Measurements from ENCODE around the gene SPEN.

SPEN gene

DNA sequence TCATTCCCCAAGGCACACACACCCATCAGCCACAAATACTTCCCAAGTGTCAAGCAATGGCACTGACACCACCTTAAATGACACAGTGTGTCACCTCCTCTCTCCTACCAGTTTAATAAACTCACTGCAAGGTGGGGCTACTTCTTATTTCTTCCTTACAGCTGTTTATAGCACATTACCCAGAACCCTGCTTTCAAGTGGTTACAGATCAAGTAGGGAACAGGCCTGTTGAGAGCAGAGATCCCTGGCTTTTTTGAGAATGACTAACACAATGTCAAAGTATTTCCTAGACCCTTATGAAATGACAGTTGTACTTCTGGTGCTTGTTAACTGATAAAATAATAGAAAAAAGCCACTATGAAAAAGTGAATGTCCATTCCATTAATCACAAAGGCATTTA, 108.6 kb downstream of the SPEN start:
- Histone ChIP-seq H3K9ac (ENCODE audit: low read depth, low read length) (no peak overlapping the region), H3K4me1 (ENCODE audit: insufficient read depth, low read length) (peaks cover 22% of the 10 kb centered on the region), H3K27ac (ENCODE audit: low read length) (no peak overlapping the region), H3K4me3 (ENCODE audit: low read length) (no peak overlapping the region), H3K36me3 (ENCODE audit: insufficient read depth, low read depth, low read length) (no peaks in the 10 kb centered on the region), H3K27me3 (ENCODE audit: insufficient read depth, low read length) (peaks cover 14% of the 10 kb centered on the region; the same call in 1 of the 2 replicates), H3K9me3 (ENCODE audit: insufficient read depth, low read depth, low read length) (no peaks in the 10 kb centered on the region)

DNA sequence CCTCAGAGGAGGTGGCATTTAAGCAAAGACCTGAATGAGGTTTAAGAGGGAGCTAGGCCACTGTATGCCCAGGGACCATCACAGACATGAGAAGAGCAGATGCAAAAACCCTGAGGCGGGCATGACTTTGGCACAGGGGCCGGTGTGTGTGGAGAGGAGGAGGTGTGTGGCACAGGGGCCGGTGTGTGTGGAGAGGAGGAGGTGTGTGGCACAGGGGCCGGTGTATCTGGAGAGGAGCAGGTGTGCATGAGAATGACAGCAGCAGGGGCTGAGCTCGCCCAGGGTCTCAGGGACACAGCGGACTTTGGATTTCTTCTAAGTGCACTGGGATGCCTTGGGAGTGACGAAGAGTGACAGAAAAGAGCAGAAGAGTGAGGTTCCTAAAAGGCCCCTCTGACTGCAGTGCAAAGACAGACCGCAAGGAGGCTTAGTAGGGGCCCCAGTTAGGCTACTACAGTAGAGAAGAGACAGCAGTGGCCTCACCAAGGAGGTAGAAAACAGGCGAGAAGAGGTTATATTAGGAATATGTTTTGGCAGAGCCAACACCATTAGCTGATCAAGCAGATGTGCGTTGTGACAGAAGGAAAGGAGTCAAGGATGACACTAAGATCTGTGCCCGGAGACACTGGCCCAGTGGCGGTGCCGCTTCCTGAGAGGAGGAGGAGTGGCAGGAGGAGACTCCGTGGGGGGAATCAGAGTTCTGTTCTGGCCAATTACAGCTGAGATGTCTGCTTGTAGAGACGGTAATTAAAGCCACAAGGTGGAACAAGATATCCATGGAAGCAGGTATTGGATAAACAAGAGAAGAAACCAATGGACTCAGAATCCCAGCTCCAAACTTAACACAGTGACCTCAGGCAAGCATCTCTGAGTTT, 110.0 kb downstream of the SPEN start:
- H3K27ac ChIP-seq (ENCODE audit: low read length) = no peak overlapping the region
- no peaks in the 10 kb centered on the region for H3K9me3 ChIP-seq (ENCODE audit: insufficient read depth, low read depth, low read length)
- H3K27me3 ChIP-seq (ENCODE audit: insufficient read depth, low read length) = peaks cover 18% of the 10 kb centered on the region
- H3K4me3 ChIP-seq (ENCODE audit: low read length) = no peak overlapping the region
- no peaks in the 10 kb centered on the region for H3K36me3 ChIP-seq (ENCODE audit: insufficient read depth, low read depth, low read length)
- no peak overlapping the region for H3K9ac ChIP-seq (ENCODE audit: low read depth, low read length)
- H3K4me1 ChIP-seq (ENCODE audit: insufficient read depth, low read length) = peaks cover 26% of the 10 kb centered on the region

DNA sequence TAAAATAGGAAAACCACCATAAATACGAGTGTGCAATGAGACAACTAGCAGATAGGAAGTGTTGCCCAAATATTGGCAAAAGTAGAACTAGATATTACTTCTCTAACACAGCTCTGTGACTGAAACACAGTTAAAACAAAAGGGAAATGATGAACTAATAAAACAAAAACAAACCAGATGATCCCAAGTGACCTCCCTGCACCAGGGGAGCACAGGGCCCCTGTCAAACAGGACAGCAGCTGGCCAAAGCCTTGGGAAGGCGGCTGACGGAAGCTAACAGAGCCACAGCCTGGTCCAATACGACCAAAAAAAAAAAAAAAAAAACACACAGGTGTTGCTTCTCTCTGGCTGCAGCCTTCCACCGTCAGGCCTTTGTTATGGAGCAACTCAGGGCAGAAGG, 110.6 kb downstream of the SPEN start:
- Histone ChIP-seq H3K4me1 (ENCODE audit: insufficient read depth, low read length) (peaks cover 26% of the 10 kb centered on the region), H3K27ac (ENCODE audit: low read length) (no peak overlapping the region)

DNA sequence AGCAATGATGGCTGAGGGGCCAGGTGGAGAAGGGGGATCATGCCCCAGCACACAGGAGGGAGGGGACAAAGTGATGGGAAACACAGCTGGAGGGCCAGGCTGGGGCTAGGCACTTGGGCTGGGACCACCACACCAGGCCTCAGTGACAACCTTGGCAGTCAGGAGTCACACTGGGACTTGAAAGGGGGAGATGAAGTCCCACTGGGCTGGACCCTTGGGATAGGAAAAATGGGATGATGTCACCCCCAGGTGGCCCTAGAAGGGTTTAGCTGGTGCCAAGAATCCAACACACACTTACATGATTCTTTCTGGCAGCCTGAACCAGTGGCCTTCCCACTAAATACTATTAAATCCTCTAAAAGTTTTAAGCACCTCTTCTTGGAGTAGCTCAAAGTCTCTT, 111.3 kb downstream of the SPEN start:
- H3K27ac ChIP-seq (ENCODE audit: low read length) = no peak overlapping the region
- no peaks in the 10 kb centered on the region for H3K36me3 ChIP-seq (ENCODE audit: insufficient read depth, low read depth, low read length)
- peaks cover 22% of the 10 kb centered on the region for H3K27me3 ChIP-seq (ENCODE audit: insufficient read depth, low read length)
- no peak overlapping the region for H3K4me3 ChIP-seq (ENCODE audit: low read length)
- H3K9ac ChIP-seq (ENCODE audit: low read depth, low read length) = no peak overlapping the region
- no peaks in the 10 kb centered on the region for H3K9me3 ChIP-seq (ENCODE audit: insufficient read depth, low read depth, low read length)
- H3K4me1 ChIP-seq (ENCODE audit: insufficient read depth, low read length) = peaks cover 23% of the 10 kb centered on the region

More for the DNA sequence above, 110.6 kb downstream of the SPEN start:
- no peak overlapping the region for H3K9ac ChIP-seq (ENCODE audit: low read depth, low read length)
- H3K4me3 ChIP-seq (ENCODE audit: low read length) = no peak overlapping the region
- H3K27me3 ChIP-seq (ENCODE audit: insufficient read depth, low read length) = peaks cover 22% of the 10 kb centered on the region
- H3K9me3 ChIP-seq (ENCODE audit: insufficient read depth, low read depth, low read length) = no peaks in the 10 kb centered on the region
- no peaks in the 10 kb centered on the region for H3K36me3 ChIP-seq (ENCODE audit: insufficient read depth, low read depth, low read length)

DNA sequence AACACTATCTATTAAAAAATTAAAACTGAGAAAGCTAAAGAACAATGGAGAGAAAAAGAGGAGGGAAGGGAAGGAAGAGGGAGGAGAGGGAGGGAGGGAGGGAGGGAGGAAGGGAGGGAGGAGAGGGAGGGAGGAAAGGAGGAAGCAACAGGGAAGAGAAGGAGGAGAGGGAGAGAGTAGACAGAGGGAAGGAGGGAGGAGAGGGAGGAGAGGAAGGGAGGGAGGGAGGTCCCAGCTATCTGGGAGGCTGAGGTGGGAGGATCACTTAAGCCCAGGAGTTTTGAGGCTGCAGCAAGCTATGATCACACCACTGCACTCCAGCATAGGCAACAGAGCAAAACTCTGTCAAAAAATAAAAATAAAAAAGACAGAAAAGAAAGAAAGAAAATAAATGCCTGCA, 111.9 kb downstream of the SPEN start:
- Histone ChIP-seq H3K4me1 (ENCODE audit: insufficient read depth, low read length) (peaks cover 18% of the 10 kb centered on the region), H3K36me3 (ENCODE audit: insufficient read depth, low read depth, low read length) (no peaks in the 10 kb centered on the region), H3K9me3 (ENCODE audit: insufficient read depth, low read depth, low read length) (no peaks in the 10 kb centered on the region), H3K9ac (ENCODE audit: low read depth, low read length) (no peak overlapping the region), H3K4me3 (ENCODE audit: low read length) (no peak overlapping the region), H3K27ac (ENCODE audit: low read length) (no peak overlapping the region), H3K27me3 (ENCODE audit: insufficient read depth, low read length) (peaks cover 22% of the 10 kb centered on the region)

DNA sequence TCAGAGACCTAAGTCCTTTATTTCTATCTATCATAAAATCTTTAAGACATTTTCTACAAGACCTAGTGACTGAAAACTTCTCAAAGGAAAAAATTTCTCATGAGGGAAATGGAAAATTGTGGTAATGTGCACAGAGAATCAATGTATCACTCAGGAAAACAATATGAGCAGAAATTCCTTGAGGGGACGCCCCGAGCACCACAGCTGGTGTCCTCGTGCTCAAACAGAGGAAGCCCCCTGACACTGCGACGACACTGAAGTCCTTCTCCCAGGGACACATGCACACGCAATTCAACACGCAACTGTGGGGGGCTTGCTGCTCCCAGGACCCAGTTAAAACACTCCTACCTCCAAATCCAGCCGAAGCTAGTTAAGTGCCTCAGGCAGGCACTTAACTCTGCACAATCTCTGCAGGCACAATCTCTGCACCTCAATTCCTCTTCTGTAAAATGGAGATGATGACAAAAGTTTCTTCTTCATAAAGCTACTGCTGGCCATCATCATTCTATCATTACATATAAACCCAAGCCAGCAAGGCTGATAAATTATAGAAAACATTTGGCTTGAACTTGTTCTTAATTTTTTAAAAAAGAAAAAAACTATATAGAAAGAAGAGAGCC, 112.4 kb downstream of the SPEN start:
- no peaks in the 10 kb centered on the region for H3K9me3 ChIP-seq (ENCODE audit: insufficient read depth, low read depth, low read length)
- H3K9ac ChIP-seq (ENCODE audit: low read depth, low read length) = no peak overlapping the region
- no peak overlapping the region for H3K4me3 ChIP-seq (ENCODE audit: low read length)
- no peak overlapping the region for H3K27ac ChIP-seq (ENCODE audit: low read length)
- peaks cover 18% of the 10 kb centered on the region for H3K4me1 ChIP-seq (ENCODE audit: insufficient read depth, low read length)
- H3K36me3 ChIP-seq (ENCODE audit: insufficient read depth, low read depth, low read length) = no peaks in the 10 kb centered on the region
- peaks cover 22% of the 10 kb centered on the region for H3K27me3 ChIP-seq (ENCODE audit: insufficient read depth, low read length)

DNA sequence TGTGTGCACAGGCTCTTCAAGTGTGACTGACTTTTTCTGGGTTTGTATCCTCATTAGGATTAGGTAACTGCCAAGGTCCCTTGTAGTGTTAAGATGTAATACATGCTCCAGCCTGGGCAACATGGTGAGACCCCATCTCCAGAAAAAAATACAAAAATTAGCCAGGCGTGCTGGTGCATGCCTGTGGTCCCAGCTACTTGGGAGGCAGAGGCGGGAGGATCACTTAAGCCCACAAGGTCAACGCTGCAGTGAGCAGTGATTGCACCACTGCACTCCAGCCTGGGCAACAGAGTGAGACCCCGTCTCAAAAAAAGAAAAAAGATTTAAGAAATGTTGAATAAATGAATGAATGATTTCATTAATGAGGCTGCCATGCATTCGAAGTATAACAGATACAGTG, 113.3 kb downstream of the SPEN start:
- Histone ChIP-seq H3K27me3 (ENCODE audit: insufficient read depth, low read length) (peaks cover 22% of the 10 kb centered on the region), H3K9me3 (ENCODE audit: insufficient read depth, low read depth, low read length) (no peaks in the 10 kb centered on the region), H3K4me3 (ENCODE audit: low read length) (no peak overlapping the region), H3K27ac (ENCODE audit: low read length) (no peak overlapping the region), H3K36me3 (ENCODE audit: insufficient read depth, low read depth, low read length) (0 out of 2 replicates have a peak, but pooled peaks cover 3% of the 10 kb centered on the region), H3K4me1 (ENCODE audit: insufficient read depth, low read length) (peaks cover 18% of the 10 kb centered on the region), H3K9ac (ENCODE audit: low read depth, low read length) (no peak overlapping the region)

DNA sequence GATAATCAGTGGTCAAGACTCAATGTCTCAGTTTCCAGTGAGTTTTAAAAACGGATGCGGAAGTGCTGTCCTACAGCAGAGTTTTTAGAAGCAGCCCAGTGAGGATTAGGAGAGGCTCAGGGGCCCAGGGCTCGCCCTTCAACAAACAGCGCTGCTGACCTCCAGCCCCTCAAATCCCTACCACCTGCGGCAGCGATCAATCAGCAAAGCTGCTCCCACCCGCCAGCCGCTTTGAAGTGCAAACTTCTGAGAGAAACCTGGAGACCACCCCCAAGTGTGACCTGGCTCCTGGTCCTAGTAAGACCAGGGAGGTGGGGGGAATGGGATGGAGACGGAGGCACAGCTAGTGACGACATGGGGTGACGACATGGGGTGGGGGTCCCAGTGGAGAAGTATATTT, 114.0 kb downstream of the SPEN start:
- peaks cover 22% of the 10 kb centered on the region for H3K27me3 ChIP-seq (ENCODE audit: insufficient read depth, low read length)
- no peaks in the 10 kb centered on the region for H3K9me3 ChIP-seq (ENCODE audit: insufficient read depth, low read depth, low read length)
- 0 out of 2 replicates have a peak, but pooled peaks cover 3% of the 10 kb centered on the region for H3K36me3 ChIP-seq (ENCODE audit: insufficient read depth, low read depth, low read length)
- H3K27ac ChIP-seq (ENCODE audit: low read length) = no peak overlapping the region
- H3K4me3 ChIP-seq (ENCODE audit: low read length) = no peak overlapping the region
- H3K4me1 ChIP-seq (ENCODE audit: insufficient read depth, low read length) = peaks cover 18% of the 10 kb centered on the region
- no peak overlapping the region for H3K9ac ChIP-seq (ENCODE audit: low read depth, low read length)

DNA sequence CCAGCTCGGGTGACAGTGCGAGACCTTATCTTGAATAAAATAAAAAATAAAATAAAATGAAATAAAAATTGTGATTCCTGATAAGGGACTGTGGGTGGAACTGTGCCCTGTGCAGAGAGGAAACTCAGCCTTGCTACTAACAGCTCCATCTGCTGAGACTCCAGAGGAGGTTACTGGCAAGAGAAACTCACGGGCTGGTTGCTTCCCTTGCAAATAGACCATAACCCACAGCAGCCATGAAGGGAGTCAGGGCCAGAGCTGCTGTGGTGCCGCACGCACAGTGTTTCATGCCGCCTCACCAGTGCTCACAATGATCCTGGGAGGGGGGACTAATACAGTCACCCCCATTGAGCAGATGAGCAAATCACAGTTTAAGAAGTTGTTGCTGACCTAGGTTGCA, 114.7 kb downstream of the SPEN start:
- H3K4me3 ChIP-seq (ENCODE audit: low read length) = no peak overlapping the region
- no peak overlapping the region for H3K9ac ChIP-seq (ENCODE audit: low read depth, low read length)
- peaks cover 18% of the 10 kb centered on the region for H3K4me1 ChIP-seq (ENCODE audit: insufficient read depth, low read length)
- peaks cover 22% of the 10 kb centered on the region for H3K27me3 ChIP-seq (ENCODE audit: insufficient read depth, low read length)
- H3K36me3 ChIP-seq (ENCODE audit: insufficient read depth, low read depth, low read length) = 0 out of 2 replicates have a peak, but pooled peaks cover 3% of the 10 kb centered on the region
- no peak overlapping the region for H3K27ac ChIP-seq (ENCODE audit: low read length)
- no peaks in the 10 kb centered on the region for H3K9me3 ChIP-seq (ENCODE audit: insufficient read depth, low read depth, low read length)

DNA sequence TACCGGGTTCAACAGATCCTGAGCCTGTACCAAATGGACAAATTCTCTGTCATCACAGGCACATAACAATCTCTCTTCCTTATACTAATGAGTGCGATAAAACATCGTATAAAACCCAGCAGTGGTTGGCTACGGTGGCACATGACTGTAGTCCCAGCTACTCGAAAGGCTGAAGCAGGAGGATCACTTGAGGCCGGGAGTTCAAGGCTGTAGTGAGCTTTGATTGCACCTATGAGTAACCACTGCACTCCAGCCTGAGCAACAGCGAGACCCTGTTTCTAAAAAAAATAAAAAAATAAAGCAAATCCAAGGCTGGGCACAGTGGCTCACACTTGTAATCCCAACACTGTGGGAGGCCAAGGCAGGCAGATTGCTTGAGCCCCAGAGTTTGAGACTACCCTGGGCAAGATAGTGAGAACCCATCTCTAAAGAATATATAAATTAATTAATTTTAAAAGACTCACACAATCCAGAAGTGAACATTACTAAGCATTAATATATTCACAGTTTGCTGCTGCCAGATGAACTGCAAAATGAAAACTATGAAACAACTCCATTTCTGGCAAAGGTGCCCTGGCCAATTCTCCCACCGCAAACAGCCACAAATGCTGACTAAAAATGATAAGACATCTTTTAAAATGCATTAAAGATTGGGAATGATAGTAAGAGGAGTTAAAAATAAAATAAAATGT, 115.3 kb downstream of the SPEN start:
- peaks cover 16% of the 10 kb centered on the region for H3K4me1 ChIP-seq (ENCODE audit: insufficient read depth, low read length)
- H3K9ac ChIP-seq (ENCODE audit: low read depth, low read length) = no peak overlapping the region
- H3K4me3 ChIP-seq (ENCODE audit: low read length) = no peak overlapping the region
- H3K36me3 ChIP-seq (ENCODE audit: insufficient read depth, low read depth, low read length) = 0 out of 2 replicates have a peak, but pooled peaks cover 3% of the 10 kb centered on the region
- peaks cover 22% of the 10 kb centered on the region for H3K27me3 ChIP-seq (ENCODE audit: insufficient read depth, low read length)
- H3K27ac ChIP-seq (ENCODE audit: low read length) = no peak overlapping the region
- no peaks in the 10 kb centered on the region for H3K9me3 ChIP-seq (ENCODE audit: insufficient read depth, low read depth, low read length)

DNA sequence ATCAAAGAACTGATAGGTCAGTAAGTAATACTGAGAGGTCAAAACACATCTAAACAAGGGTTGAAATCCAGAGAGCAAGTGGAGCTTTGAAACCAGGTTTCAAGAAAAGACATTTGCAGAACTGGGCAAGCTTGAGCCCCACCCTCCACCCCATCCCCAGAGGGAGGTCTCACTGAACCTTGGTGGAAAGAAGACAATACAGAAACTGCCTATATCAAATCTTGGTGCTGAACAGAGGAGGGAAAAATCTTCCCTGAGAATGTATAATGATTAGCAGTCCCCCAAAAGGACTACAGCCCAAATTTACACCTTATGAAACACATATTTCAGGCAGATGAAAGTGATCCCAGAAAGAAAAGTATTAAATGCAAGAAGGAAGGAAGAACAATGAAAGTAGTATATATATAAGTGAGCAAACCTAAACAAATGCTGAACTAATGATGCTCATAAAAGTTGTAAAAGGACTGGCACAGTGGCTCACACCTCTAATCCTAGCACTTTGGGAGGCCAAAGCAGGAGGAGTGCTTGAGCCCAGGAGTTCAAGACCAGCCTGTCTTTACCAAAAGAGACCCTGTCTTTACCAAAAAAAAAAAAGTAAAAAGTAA, 116.0 kb downstream of the SPEN start:
- no peak overlapping the region for H3K27ac ChIP-seq (ENCODE audit: low read length)
- no peak overlapping the region for H3K4me3 ChIP-seq (ENCODE audit: low read length)
- peaks cover 22% of the 10 kb centered on the region for H3K27me3 ChIP-seq (ENCODE audit: insufficient read depth, low read length)
- H3K36me3 ChIP-seq (ENCODE audit: insufficient read depth, low read depth, low read length) = 0 out of 2 replicates have a peak, but pooled peaks cover 3% of the 10 kb centered on the region
- H3K9me3 ChIP-seq (ENCODE audit: insufficient read depth, low read depth, low read length) = no peaks in the 10 kb centered on the region
- peaks cover 10% of the 10 kb centered on the region for H3K4me1 ChIP-seq (ENCODE audit: insufficient read depth, low read length)
- no peak overlapping the region for H3K9ac ChIP-seq (ENCODE audit: low read depth, low read length)
